Central memory CD8-positive, alpha-beta T cell (primary cell): ENCODE measurements around the gene NUP88.

Source experiments
- ATAC-seq: fragments of 150-1000 bp; cut with Tn5 transposase; replicated peaks from 2 replicates; pipeline ENCODE4 v1.10.0; 2022; ENCODE audit warnings: mild to moderate bottlenecking, moderate FRiP score, moderate number of reproducible peaks; ENCODE audit not compliant: poor library complexity, severe bottlenecking; ENCODE audit errors: extremely low read depth
- DNase-seq, 2 donors: peaks; one replicate each; pipeline ENCODE4 v3.0.0; 2021; ENCODE audit warnings: low spot score in 2 of 2
- H3K27ac Mint-ChIP-seq: one replicate; pipeline ENCODE4 v1.8.0; 2022; ENCODE audit warnings: low read depth, mild to moderate bottlenecking, moderate library complexity, mixed read lengths
- H3K27me3 Mint-ChIP-seq: one replicate; pipeline ENCODE4 v1.8.0; 2022; ENCODE audit warnings: mixed read lengths
- H3K36me3 Mint-ChIP-seq: one replicate; pipeline ENCODE4 v1.8.0; 2022; ENCODE audit warnings: mild to moderate bottlenecking, moderate library complexity, mixed read lengths; ENCODE audit not compliant: insufficient read depth
- H3K4me1 Mint-ChIP-seq: one replicate; pipeline ENCODE4 v1.8.0; 2022; ENCODE audit warnings: mixed read lengths
- H3K4me3 Mint-ChIP-seq: one replicate; pipeline ENCODE4 v1.8.0; 2022; ENCODE audit warnings: mild to moderate bottlenecking, moderate library complexity, mixed read lengths
- H3K9me3 Mint-ChIP-seq: one replicate; pipeline ENCODE4 v1.8.0; 2022; ENCODE audit warnings: mixed read lengths

NUP88 gene

GRCh38 chr17:5410594-5411272, 8.7 kb downstream of the NUP88 start:
- Mint-ChIP-seq H3K4me3 (peak overlapping the region; percentile 1), H3K27ac (peak overlapping the region; percentile 52)

DNA sequence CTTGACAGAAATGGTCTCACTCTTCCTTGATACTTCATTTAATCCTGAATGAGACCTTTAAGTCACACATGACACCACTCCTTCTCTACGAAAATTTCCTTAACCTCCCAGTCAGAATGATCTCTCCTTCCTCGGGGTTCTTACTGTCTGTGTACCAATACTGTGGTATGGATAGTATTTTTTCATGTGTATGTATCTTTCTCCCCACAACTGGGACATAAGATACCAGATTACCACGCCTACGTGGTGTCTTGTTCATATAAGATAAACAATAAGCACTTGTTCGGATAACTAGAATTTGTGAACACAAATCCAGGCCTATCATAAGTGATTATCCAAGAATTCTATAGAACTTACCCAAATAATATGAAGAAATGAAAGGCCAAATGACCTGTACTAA, 11.3 kb downstream of the NUP88 start:
- H3K4me1 Mint-ChIP-seq, result peaks cover 31% of the 10 kb centered on the region
- ATAC-seq, result no peak
- no peak overlapping the region for H3K27ac Mint-ChIP-seq
- no peaks in the 10 kb centered on the region for H3K27me3 Mint-ChIP-seq
- no peaks in the 10 kb centered on the region for H3K9me3 Mint-ChIP-seq
- H3K36me3 Mint-ChIP-seq, result peaks cover 52% of the 10 kb centered on the region
- no peak overlapping the region for H3K4me3 Mint-ChIP-seq
- DNase-seq, result no peak

More at GRCh38 chr17:5410594-5411272, 8.7 kb downstream of the NUP88 start:
- Mint-ChIP-seq H3K36me3 (peaks cover 56% of the 10 kb centered on the region), H3K9me3 (no peaks in the 10 kb centered on the region), H3K4me1 (peaks cover 37% of the 10 kb centered on the region), H3K27me3 (no peaks in the 10 kb centered on the region)
- ATAC-seq (no peak), DNase-seq (no peak)

- ATAC-seq (no peak), DNase-seq (no peak)
- Mint-ChIP-seq H3K4me1 (peaks cover 10% of the 10 kb centered on the region), H3K9me3 (no peaks in the 10 kb centered on the region), H3K4me3 (no peak overlapping the region), H3K36me3 (peaks cover 49% of the 10 kb centered on the region), H3K27me3 (no peaks in the 10 kb centered on the region), H3K27ac (no peak overlapping the region)
Observed at GRCh38 chr17:5405400-5405799, 14.1 kb downstream of the NUP88 start.

DNA sequence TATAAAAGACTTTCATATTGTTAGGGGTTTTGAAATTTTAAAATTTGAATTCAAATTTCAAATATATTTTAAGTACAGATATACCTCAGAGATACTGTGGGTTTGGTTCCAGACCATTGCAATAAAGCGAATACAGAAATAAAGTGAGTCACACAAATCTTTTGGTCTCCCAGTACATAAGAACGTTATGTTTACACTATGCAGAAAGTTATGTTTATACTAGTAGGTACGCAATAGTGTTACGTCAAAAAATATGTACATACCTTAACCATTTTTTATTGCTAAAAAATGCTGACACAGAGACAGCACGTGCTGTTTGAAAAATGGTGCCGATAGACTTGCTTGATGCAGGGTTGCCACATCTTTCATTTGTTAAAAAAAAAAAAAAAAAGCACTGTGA, 19.7 kb downstream of the NUP88 start:
- H3K36me3 Mint-ChIP-seq, result peaks cover 85% of the 10 kb centered on the region
- H3K4me1 Mint-ChIP-seq, result no peaks in the 10 kb centered on the region
- no peaks in the 10 kb centered on the region for H3K27me3 Mint-ChIP-seq
- H3K9me3 Mint-ChIP-seq, result no peaks in the 10 kb centered on the region
- DNase-seq (no peak), ATAC-seq (no peak)
- H3K27ac Mint-ChIP-seq, result no peak overlapping the region
- H3K4me3 Mint-ChIP-seq, result no peak overlapping the region

GRCh38 chr17:5396612-5397011, 22.9 kb downstream of the NUP88 start:
- no peak overlapping the region for H3K27ac Mint-ChIP-seq
- H3K36me3 Mint-ChIP-seq, result peaks cover 85% of the 10 kb centered on the region
- no peak for ATAC-seq
- H3K9me3 Mint-ChIP-seq, result no peaks in the 10 kb centered on the region
- no peaks in the 10 kb centered on the region for H3K27me3 Mint-ChIP-seq
- no peak for DNase-seq
- no peak overlapping the region for H3K4me3 Mint-ChIP-seq
- no peaks in the 10 kb centered on the region for H3K4me1 Mint-ChIP-seq

DNA sequence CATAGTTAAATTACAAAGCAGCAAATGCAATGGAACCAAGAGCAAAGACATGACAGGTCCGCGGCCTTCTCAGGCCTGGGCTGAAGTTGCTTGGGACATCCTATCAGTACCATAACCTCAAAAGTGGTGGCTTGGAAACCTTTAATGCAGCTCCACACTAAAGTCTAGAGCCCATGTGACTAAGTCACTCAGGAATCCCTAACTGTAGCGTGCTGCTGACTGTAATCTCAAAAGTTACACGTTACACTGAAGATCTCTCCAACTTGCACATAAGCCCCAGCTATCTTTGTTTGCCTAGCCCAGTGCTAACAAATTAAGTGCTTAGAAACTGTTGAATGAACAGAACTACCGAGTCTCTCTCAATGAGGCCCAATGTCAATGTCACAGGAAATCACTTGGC, 27.8 kb downstream of the NUP88 start:
- Mint-ChIP-seq H3K27me3 (no peaks in the 10 kb centered on the region), H3K36me3 (peaks cover 75% of the 10 kb centered on the region), H3K9me3 (no peaks in the 10 kb centered on the region), H3K27ac (peak overlapping the region; percentile 0), H3K4me3 (no peak overlapping the region), H3K4me1 (peaks cover 6% of the 10 kb centered on the region)
- no peak for DNase-seq
- no peak for ATAC-seq

DNA sequence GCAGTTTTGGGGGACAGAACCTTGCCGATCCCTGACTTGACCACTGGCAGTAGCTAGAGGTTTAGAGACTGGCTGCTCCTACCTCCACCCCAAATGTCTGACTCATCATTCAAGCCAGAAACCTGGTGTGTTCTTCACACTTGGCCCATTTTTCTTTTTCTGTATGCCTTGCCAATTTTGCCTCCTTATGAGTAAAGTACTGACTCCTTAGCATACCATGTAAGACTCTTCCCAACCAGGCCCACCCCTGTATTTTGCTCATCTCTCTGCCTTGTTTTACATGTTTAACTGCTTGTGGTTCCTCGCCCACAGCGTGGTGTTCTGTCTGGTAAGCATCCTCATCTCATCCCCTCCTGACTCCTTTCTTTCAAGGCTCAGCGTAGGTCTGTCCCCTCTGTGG, 37.9 kb downstream of the NUP88 start:
- Mint-ChIP-seq H3K4me3 (no peak overlapping the region), H3K4me1 (no peaks in the 10 kb centered on the region), H3K27me3 (no peaks in the 10 kb centered on the region), H3K36me3 (peaks cover 76% of the 10 kb centered on the region), H3K9me3 (no peaks in the 10 kb centered on the region), H3K27ac (no peak overlapping the region)
- ATAC-seq (no peak), DNase-seq (no peak)

DNA sequence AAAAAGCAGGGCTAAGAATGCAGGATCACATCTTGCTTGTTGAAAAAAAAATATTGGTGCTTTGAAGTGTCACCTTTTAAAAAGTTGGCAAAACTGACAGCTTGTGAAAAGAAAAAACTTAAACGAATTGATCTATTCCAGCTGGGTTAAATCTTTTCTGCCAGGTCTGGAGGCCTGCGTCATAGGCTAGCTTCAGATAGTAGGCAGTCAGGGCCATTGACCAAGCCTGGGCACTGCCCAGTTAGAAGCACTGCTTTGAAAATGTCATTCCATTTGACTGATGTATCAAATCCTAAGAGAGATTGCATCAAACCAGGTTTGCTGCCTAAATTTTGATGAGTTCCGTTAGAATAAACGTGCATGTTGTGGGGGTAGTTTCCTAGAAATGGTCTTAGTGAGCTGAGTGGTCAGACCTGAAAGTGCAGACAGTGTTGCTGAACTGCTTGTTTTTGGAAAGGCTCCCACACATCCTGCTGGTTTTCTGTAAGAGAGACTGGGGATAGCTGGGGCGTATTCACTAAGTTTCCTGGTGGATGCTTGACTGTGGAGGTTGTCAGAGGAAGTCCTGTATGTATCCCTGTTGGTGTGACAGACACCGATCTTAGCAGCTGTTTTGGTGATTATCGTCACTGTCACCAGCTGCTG, 38.8 kb downstream of the NUP88 start:
- Mint-ChIP-seq H3K27ac (no peak overlapping the region), H3K27me3 (no peaks in the 10 kb centered on the region), H3K9me3 (no peaks in the 10 kb centered on the region), H3K4me3 (no peak overlapping the region), H3K36me3 (peaks cover 75% of the 10 kb centered on the region), H3K4me1 (no peaks in the 10 kb centered on the region)
- no peak for DNase-seq
- ATAC-seq, result no peak

GRCh38 chr17:5379351-5380107, 39.9 kb downstream of the NUP88 start:
- no peak for DNase-seq
- no peak for ATAC-seq
- Mint-ChIP-seq H3K27me3 (no peaks in the 10 kb centered on the region), H3K9me3 (no peaks in the 10 kb centered on the region), H3K36me3 (peaks cover 73% of the 10 kb centered on the region), H3K4me3 (no peak overlapping the region), H3K4me1 (no peaks in the 10 kb centered on the region), H3K27ac (peak overlapping the region; percentile 76)

- Mint-ChIP-seq H3K4me3 (no peak overlapping the region), H3K9me3 (no peaks in the 10 kb centered on the region), H3K4me1 (no peaks in the 10 kb centered on the region), H3K27me3 (no peaks in the 10 kb centered on the region), H3K36me3 (peaks cover 71% of the 10 kb centered on the region), H3K27ac (peak overlapping the region; percentile 76)
- ATAC-seq (no peak), DNase-seq (no peak)
Observed at GRCh38 chr17:5378566-5379207, 40.8 kb downstream of the NUP88 start.

GRCh38 chr17:5373112-5373511, 46.4 kb downstream of the NUP88 start:
- no peaks in the 10 kb centered on the region for H3K27me3 Mint-ChIP-seq
- peaks cover 65% of the 10 kb centered on the region for H3K36me3 Mint-ChIP-seq
- ATAC-seq (no peak), DNase-seq (no peak)
- no peak overlapping the region for H3K27ac Mint-ChIP-seq
- peaks cover 9% of the 10 kb centered on the region for H3K4me1 Mint-ChIP-seq
- no peaks in the 10 kb centered on the region for H3K9me3 Mint-ChIP-seq
- no peak overlapping the region for H3K4me3 Mint-ChIP-seq

- peaks cover 69% of the 10 kb centered on the region for H3K36me3 Mint-ChIP-seq
- ATAC-seq (no peak), DNase-seq (no peak)
- H3K9me3 Mint-ChIP-seq, result no peaks in the 10 kb centered on the region
- peak overlapping the region; percentile 33 for H3K27ac Mint-ChIP-seq
- peaks cover 9% of the 10 kb centered on the region for H3K4me1 Mint-ChIP-seq
- no peaks in the 10 kb centered on the region for H3K27me3 Mint-ChIP-seq
- no peak overlapping the region for H3K4me3 Mint-ChIP-seq
Observed at GRCh38 chr17:5370411-5370810, 49.1 kb downstream of the NUP88 start.
